H9 (cell line): ENCODE results near the gene LRP8. TPM values are rescaled to one million over a fixed set of nuclear protein-coding genes. Genes with fewer than 3 reads are reported as not detected.
A peak's percentile ranks its signal among the peaks of the same experiment; 100 is the strongest.

ENCODE experiments used
- DNase-seq: peaks from one replicate; pipeline ENCODE4 v3.0.0-alpha.2; 2017
- H2AFZ ChIP-seq: one replicate; pipeline ENCODE4 v1.6.1; 2013; ENCODE audit warnings: mild to moderate bottlenecking, low read length, control low read depth, moderate library complexity
- H2AK5ac ChIP-seq: 2 replicates; pipeline ENCODE4 v1.6.1; 2013; ENCODE audit warnings: low read length, control low read depth, mixed read lengths; ENCODE audit not compliant: insufficient read length
- H2BK120ac ChIP-seq: one replicate; pipeline ENCODE4 v1.6.1; 2013; ENCODE audit warnings: low read depth, mild to moderate bottlenecking, low read length, control low read depth, inconsistent platforms; ENCODE audit not compliant: poor library complexity, severe bottlenecking
- H2BK12ac ChIP-seq: 2 replicates; pipeline ENCODE4 v1.6.1; 2013; ENCODE audit warnings: low read length, control low read depth, mixed read lengths, low read depth; ENCODE audit not compliant: insufficient read length
- H2BK15ac ChIP-seq: 2 replicates; pipeline ENCODE4 v1.6.1; 2013; ENCODE audit warnings: low read depth, low read length, control low read depth
- H2BK20ac ChIP-seq: one replicate; pipeline ENCODE4 v1.6.1; 2013; ENCODE audit warnings: low read depth, mild to moderate bottlenecking, low read length, control low read depth, inconsistent platforms; ENCODE audit not compliant: poor library complexity, severe bottlenecking
- H2BK5ac ChIP-seq: 2 replicates; pipeline ENCODE4 v1.6.1; 2013; ENCODE audit warnings: low read length, control low read depth, mixed read lengths; ENCODE audit not compliant: insufficient read length
- H3K14ac ChIP-seq: 2 replicates; pipeline ENCODE4 v1.6.1; 2013; ENCODE audit warnings: low read length, control low read depth; ENCODE audit not compliant: insufficient read depth
- H3K18ac ChIP-seq: 2 replicates; pipeline ENCODE4 v1.6.1; 2013; ENCODE audit warnings: low read depth, mild to moderate bottlenecking, mixed read lengths, low read length, control low read depth; ENCODE audit not compliant: insufficient read length
- H3K23ac ChIP-seq: 2 replicates; pipeline ENCODE4 v1.6.1; 2013; ENCODE audit warnings: low read length, control low read depth, mixed read lengths, low read depth; ENCODE audit not compliant: insufficient read length
- H3K23me2 ChIP-seq: 2 replicates; pipeline ENCODE4 v1.6.1; 2013; ENCODE audit warnings: low read depth, mild to moderate bottlenecking, mixed read lengths, low read length, control low read depth; ENCODE audit not compliant: insufficient read length, poor library complexity, severe bottlenecking
- H3K27ac ChIP-seq: 2 replicates; pipeline ENCODE4 v1.5.1; 2013; ENCODE audit warnings: low read length, control low read depth, mixed read lengths, low read depth; ENCODE audit not compliant: insufficient read length
- H3K27me3 ChIP-seq: 2 replicates; pipeline ENCODE4 v1.6.1; 2013; ENCODE audit warnings: low read length, control low read depth, inconsistent platforms; ENCODE audit not compliant: insufficient read depth
- H3K4ac ChIP-seq: 2 replicates; pipeline ENCODE4 v1.6.1; 2013; ENCODE audit warnings: low read depth, mild to moderate bottlenecking, control low read depth, inconsistent platforms, low read length, moderate library complexity
- H3K4me1 ChIP-seq: 2 replicates; pipeline ENCODE4 v1.6.1; 2013; ENCODE audit warnings: low read length, control low read depth, inconsistent platforms; ENCODE audit not compliant: insufficient read depth
- H3K4me2 ChIP-seq: 2 replicates; pipeline ENCODE4 v1.6.1; 2013; ENCODE audit warnings: low read length, control low read depth, mixed read lengths; ENCODE audit not compliant: insufficient read length, insufficient read depth
- H3K56ac ChIP-seq: 2 replicates; pipeline ENCODE4 v1.6.1; 2013; ENCODE audit warnings: low read depth, mild to moderate bottlenecking, mixed read lengths, low read length, control low read depth; ENCODE audit not compliant: insufficient read length
- H3K79me1 ChIP-seq: 2 replicates; pipeline ENCODE4 v1.6.1; 2013; ENCODE audit warnings: low read depth, mild to moderate bottlenecking, moderate library complexity, low read length, control low read depth, inconsistent platforms; ENCODE audit not compliant: insufficient read depth, poor library complexity, severe bottlenecking
- H3K79me2 ChIP-seq: 2 replicates; pipeline ENCODE4 v1.6.1; 2013; ENCODE audit warnings: low read length, control low read depth, inconsistent platforms; ENCODE audit not compliant: insufficient read depth
- H3K9ac ChIP-seq: 2 replicates; pipeline ENCODE4 v1.6.1; 2013; ENCODE audit warnings: low read length, control low read depth, mixed read lengths; ENCODE audit not compliant: insufficient read length; ENCODE audit errors: extremely low read depth
- H3K9me3 ChIP-seq: one replicate; pipeline ENCODE4 v1.6.1; 2013; ENCODE audit warnings: low read depth, low read length, inconsistent platforms; ENCODE audit not compliant: control insufficient read depth
- H3T11ph ChIP-seq: one replicate; pipeline ENCODE4 v1.6.1; 2013; ENCODE audit warnings: mild to moderate bottlenecking, low read length, control low read depth, inconsistent platforms
- H4K20me1 ChIP-seq: one replicate; pipeline ENCODE4 v1.6.1; 2013; ENCODE audit not compliant: control insufficient read depth, insufficient read length, insufficient read depth
- H4K5ac ChIP-seq: 2 replicates; pipeline ENCODE4 v1.6.1; 2013; ENCODE audit warnings: low read depth, mild to moderate bottlenecking, mixed read lengths, low read length, control low read depth; ENCODE audit not compliant: insufficient read length
- H4K8ac ChIP-seq: replicated peaks from 2 replicates; pipeline ENCODE4 v1.6.1; 2013; ENCODE audit warnings: low read length, control low read depth, mixed read lengths, low read depth; ENCODE audit not compliant: insufficient read length
- H4K91ac ChIP-seq: 2 replicates; pipeline ENCODE4 v1.6.1; 2013; ENCODE audit warnings: low read depth, mild to moderate bottlenecking, moderate library complexity, mixed read lengths, low read length, control low read depth; ENCODE audit not compliant: insufficient read length
- H3K27ac Mint-ChIP-seq, 3 experiments: 2 replicates in 2 of 3; 3 replicates in 1 of 3; pipeline ENCODE4 v1.8.0; 2020 to 2021; ENCODE audit warnings: mixed read lengths in 3 of 3, mild to moderate bottlenecking in 1 of 3, moderate library complexity in 1 of 3
- H3K27me3 Mint-ChIP-seq: 2 replicates; pipeline ENCODE4 v1.8.0; 2021; ENCODE audit warnings: low read depth, mild to moderate bottlenecking, moderate library complexity, mixed read lengths
- H3K36me3 Mint-ChIP-seq, 3 experiments: 2 replicates in 2 of 3; 3 replicates in 1 of 3; pipeline ENCODE4 v1.8.0; 2020 to 2021; ENCODE audit warnings: low read depth in 3 of 3, mixed read lengths in 3 of 3; ENCODE audit not compliant: insufficient read depth in 1 of 3
- H3K4me1 Mint-ChIP-seq, 2 experiments: 2 replicates each; pipeline ENCODE4 v1.8.0; 2020; ENCODE audit warnings: mixed read lengths in 2 of 2
- H3K4me3 Mint-ChIP-seq, 2 experiments: 2 replicates in 1 of 2; 3 replicates in 1 of 2; pipeline ENCODE4 v1.8.0; 2020 to 2021; ENCODE audit warnings: mild to moderate bottlenecking in 2 of 2, mixed read lengths in 2 of 2, moderate library complexity in 1 of 2
- H3K9me3 Mint-ChIP-seq, 2 experiments: 2 replicates in 1 of 2; 3 replicates in 1 of 2; pipeline ENCODE4 v1.8.0; 2020; ENCODE audit warnings: mild to moderate bottlenecking in 2 of 2, mixed read lengths in 2 of 2, moderate library complexity in 1 of 2
- WGBS: extraction: QIAGEN DNeasy Blood & Tissue Kit; methylation state at CpG from one replicate; pipeline ENCODE4 v1.1.7; 2013; ENCODE audit warnings: missing lambda C conversion rate, low lambda C conversion rate, mixed read lengths; ENCODE audit not compliant: insufficient read length; ENCODE audit errors: extremely low coverage; 5-methylcytosine and 5-hydroxymethylcytosine counted together
- total RNA-seq: library from RNA; stranded (reverse); gene quantifications from 2 replicates; pipeline ENCODE4 v1.2.1, GENCODE V29; 2021
- TF ChIP-seq, protein P1 (sequence below): fragments of 200-600 bp; sonication (generic); conservative IDR thresholded peaks from 3 replicates; pipeline ENCODE4 v1.8.0; 2021; ENCODE audit warnings: antibody characterized with exemption, mild to moderate bottlenecking

The LRP8 gene
- total RNA-seq, 1 experiment from 2014 or later = 78.6 TPM

DNA sequence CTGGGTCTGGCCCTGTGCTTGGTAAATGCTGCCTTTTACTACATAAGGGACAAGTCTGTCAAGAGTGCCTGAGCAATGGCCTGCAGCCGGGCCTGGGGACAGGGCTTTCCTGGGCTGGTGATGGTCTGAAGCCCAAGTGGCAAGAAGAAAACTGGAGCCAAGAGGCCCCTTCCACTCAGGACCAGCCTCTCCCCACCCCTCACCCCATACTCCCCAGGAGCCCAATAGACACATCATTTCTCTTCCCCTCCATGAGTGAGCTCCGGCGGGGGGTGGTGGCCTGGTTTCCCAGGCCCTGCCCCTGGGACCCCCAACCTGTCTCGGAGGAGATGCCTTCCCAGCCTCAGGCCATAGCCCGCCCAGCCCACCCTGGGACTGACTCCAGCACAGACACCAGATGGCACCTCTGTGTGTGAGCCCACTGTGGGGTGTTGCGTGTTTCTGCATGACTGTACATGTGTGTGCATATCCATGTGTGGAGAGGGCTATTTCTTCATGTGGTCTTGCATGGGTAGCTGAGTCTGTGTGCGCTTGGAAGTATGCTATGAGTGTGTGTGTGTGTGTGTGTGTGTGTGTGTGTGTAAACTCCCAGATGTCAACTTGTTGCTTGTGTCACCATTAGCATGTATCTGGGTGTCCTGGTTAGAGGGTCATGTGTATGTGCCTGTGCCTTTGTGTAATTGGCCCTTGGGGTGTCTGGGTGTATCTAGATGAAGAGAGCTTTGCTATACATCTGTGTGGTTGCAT is 14.3 kb upstream of the LRP8 start:
- no peak overlapping the region for H3K4me2 ChIP-seq
- H3K79me1 ChIP-seq = no peaks in the 10 kb centered on the region
- H2BK12ac ChIP-seq = no peak overlapping the region
- Mint-ChIP-seq H3K27ac (no peak overlapping the region), H3K4me1 (peaks cover 7 to 8% of the 10 kb centered on the region in 2 experiments), H3K4me3 (no peak overlapping the region), H3K9me3 (peaks cover 0 to 5% of the 10 kb centered on the region in 2 experiments; a peak in 3 of 5 replicates), H3K27me3 (peaks cover 37% of the 10 kb centered on the region), H3K36me3 (no peaks in the 10 kb centered on the region)
- H3K27me3 ChIP-seq = no peaks in the 10 kb centered on the region; the same call in 1 of the 2 replicates
- H2BK15ac ChIP-seq = no peak overlapping the region
- H2AK5ac ChIP-seq = no peak overlapping the region
- H3K4ac ChIP-seq = no peak overlapping the region
- TF ChIP-seq, protein P1, sequence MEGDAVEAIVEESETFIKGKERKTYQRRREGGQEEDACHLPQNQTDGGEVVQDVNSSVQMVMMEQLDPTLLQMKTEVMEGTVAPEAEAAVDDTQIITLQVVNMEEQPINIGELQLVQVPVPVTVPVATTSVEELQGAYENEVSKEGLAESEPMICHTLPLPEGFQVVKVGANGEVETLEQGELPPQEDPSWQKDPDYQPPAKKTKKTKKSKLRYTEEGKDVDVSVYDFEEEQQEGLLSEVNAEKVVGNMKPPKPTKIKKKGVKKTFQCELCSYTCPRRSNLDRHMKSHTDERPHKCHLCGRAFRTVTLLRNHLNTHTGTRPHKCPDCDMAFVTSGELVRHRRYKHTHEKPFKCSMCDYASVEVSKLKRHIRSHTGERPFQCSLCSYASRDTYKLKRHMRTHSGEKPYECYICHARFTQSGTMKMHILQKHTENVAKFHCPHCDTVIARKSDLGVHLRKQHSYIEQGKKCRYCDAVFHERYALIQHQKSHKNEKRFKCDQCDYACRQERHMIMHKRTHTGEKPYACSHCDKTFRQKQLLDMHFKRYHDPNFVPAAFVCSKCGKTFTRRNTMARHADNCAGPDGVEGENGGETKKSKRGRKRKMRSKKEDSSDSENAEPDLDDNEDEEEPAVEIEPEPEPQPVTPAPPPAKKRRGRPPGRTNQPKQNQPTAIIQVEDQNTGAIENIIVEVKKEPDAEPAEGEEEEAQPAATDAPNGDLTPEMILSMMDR = no peak
- no peak overlapping the region for H3K56ac ChIP-seq
- H3K4me1 ChIP-seq = no peaks in the 10 kb centered on the region
- H4K8ac ChIP-seq = no peak overlapping the region
- no peaks in the 10 kb centered on the region for H4K20me1 ChIP-seq
- H3K18ac ChIP-seq = no peak overlapping the region
- peak; percentile 11 for DNase-seq
- H3K9ac ChIP-seq = no peak overlapping the region
- no peaks in the 10 kb centered on the region for H3K23me2 ChIP-seq
- no peak overlapping the region for H2BK20ac ChIP-seq
- no peak overlapping the region for H3K14ac ChIP-seq
- H4K5ac ChIP-seq = no peak overlapping the region
- H3K9me3 ChIP-seq = no peaks in the 10 kb centered on the region
- H4K91ac ChIP-seq = no peak overlapping the region
- no peak overlapping the region for H3K27ac ChIP-seq
- H3T11ph ChIP-seq = no peak overlapping the region
- no CpG with 5 or more reads among the region's 7 CpGs for WGBS
- H3K79me2 ChIP-seq = no peaks in the 10 kb centered on the region
- no peak overlapping the region for H2BK120ac ChIP-seq
- no peak overlapping the region for H2AFZ ChIP-seq
- no peak overlapping the region for H3K23ac ChIP-seq
- no peak overlapping the region for H2BK5ac ChIP-seq
